NCI-H524 treated with DMSO at 0.1 percent for 48 hours (cell line): ENCODE results near the gene THUMPD3.
A peak's percentile ranks its signal among the peaks of the same experiment; 100 is the strongest.

Experiments used
- DNase-seq: peaks from one replicate; lab custom pipeline; 2025; lab: John Stamatoyannopoulos, UW

THUMPD3 gene

GRCh38 chr3:9397332-9397905 is 34.6 kb downstream of the THUMPD3 start, which contains the start of gene SETD5:
Gene SETD5 (plus strand): TSS chr3:9397615. CDS start chr3:9428939, 31,324 bp downstream.
- DNase-seq, result peak; percentile 65

- DNase-seq, result no peak
Measured at GRCh38 chr3:9397906-9398699, 35.2 kb downstream of the THUMPD3 start.

GRCh38 chr3:9398700-9399336 is 36.0 kb downstream of the THUMPD3 start:
- DNase-seq, result no peak

DNA sequence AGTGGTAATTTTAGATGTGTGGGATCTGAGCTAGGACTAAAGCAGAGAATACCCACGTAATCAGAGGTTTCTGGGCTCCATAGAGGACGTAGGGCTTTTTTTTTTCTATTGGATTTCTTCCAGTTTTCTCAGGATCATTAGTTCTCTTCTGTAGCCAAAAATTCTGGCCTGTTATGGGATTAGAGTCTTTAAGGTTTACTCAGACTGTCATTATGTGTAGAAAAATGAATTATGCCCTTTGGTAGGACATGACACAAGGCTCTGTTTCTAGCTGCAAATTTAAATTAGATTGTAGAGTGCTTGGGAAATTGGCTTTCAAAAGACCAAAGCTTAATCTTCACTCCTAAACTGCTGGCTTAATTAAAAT is 36.5 kb downstream of the THUMPD3 start:
- no peak for DNase-seq

DNA sequence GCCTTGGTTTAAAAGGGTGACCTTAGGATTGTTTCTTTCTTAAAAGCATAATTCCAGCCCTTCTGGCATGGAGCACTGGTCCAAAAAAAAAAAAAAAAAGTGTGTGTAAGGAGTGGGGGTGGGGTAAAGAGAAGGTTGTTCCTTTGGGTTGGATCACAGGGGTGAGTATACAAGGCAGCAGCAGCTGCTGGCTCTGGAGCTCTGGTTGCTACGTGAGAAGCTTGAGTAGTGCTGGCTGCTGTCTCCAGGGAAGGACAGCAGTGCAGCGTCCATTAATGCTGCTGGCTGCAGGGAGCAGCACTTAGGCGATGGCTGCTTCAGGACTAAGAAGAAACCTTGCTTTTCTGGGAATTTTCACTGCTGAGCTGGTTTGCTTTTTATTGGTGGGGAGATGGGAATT is 36.9 kb downstream of the THUMPD3 start:
- peak; percentile 77 for DNase-seq

- DNase-seq, result no peak
Measured at GRCh38 chr3:9400616-9401015, 37.8 kb downstream of the THUMPD3 start.

DNA sequence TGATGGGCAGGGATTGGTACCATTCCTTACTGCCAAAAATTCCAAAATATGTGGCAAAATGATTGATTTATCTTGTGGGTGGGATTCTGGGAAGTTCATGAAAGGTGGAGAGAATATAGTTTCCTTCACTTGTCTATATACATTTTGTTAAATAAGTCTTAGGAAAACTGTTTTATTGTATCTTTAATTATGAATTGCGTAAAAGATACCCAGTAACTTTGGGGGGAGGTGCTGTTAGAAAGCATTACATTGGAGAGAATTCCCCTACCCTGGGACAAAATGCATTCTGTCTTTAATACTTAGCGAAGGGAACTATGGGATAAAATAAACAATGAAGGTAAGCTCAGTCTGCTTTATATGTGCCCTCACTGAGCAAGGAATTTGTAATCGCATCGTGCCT is 39.1 kb downstream of the THUMPD3 start:
- no peak for DNase-seq

GRCh38 chr3:9402410-9403228 is 39.8 kb downstream of the THUMPD3 start:
- peak; percentile 95 for DNase-seq

- DNase-seq, result no peak
Measured at GRCh38 chr3:9403463-9403862, 40.6 kb downstream of the THUMPD3 start.

GRCh38 chr3:9404680-9405079 is 41.8 kb downstream of the THUMPD3 start:
- DNase-seq, result peak; percentile 62

DNA sequence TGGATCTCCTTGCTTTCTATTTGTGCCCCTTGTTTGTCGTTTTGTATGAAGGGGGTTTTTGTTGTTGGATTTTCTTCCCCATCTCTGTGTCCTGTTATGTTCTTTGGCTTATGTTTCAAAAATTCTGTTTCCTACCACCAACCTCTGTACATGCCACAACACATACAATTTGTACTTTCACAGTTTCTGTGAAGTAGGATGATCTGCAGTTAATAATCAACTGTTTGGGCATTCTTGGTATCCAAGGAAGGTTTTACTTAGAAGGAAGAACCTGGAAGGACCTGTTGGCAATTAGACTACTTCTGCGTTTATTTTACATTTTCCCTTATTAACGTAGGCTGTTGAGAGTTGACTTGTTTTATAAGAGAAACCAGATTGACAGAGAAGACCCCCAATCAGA is 42.9 kb downstream of the THUMPD3 start:
- DNase-seq, result no peak

DNA sequence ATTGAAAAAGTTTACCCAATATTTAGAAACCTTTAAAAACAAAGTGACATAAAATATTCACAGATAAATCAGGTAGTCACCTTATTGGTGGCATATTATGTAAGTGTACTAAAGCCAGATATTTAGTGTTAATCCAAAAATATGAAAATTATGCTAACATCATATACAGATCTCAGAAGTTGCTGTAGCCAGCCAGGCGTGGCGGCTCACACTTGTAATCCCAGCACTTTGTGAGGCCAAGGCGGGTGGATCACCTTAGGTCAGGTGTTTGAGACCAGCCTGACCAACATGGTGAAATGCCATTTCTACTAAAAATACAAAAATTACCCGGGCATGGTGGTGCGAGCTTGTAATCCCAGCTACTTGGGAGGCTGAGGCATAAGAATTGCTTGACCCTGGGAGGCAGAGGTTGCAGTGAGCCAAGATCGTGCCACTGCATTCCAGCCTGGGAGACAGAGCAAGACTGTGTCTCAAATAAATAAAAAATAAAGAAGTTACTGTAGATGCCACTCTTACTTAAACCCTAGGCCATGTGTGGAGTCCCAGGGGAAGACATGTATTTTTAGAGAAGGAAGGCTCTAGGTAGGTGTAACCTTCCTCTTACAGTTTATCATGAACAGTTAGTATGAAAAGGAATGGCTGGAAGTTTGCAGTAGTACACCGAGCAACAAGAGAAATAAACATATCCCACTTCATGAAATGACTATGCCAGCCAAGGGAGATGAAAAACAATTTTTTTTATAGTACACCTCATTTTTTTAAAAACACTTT is 44.2 kb downstream of the THUMPD3 start:
- DNase-seq, result no peak

DNA sequence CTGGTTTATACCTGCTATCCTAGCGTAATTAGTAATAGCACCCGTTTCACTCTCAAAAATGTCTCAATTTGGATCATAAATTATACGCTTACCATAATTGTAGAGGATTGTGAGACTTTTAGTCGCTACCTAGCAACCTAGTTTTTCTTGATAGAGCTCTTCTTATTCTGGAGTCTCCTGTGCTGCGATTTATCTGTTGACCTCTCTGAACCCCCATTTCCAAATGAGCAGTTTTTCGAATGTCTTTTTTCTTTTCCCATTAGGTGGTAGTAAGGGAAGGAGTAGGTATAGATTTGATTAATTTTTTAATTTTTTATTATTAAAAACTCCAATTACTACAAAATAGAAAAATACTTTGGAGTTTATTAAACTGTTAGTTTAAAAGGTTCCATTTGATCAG is 45.2 kb downstream of the THUMPD3 start:
- DNase-seq, result no peak

DNA sequence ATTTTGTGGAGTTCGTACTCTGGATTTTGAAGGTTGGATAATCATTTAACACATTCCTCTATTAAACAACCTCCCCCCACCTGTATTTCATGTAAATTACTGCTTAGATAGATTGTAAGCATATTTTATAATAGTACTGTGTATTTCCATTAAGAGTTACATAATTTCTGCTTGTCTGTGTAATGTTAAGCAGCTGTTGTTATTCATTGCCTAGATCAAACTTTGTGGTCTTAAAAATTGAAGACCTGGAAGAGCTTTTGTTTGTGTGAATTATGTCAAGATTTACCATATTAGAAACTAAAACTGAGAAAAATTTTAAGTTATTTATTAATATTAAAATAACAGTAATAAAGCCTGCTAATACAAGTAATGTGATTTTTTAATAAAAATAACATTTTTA is 45.7 kb downstream of the THUMPD3 start:
- no peak for DNase-seq

DNA sequence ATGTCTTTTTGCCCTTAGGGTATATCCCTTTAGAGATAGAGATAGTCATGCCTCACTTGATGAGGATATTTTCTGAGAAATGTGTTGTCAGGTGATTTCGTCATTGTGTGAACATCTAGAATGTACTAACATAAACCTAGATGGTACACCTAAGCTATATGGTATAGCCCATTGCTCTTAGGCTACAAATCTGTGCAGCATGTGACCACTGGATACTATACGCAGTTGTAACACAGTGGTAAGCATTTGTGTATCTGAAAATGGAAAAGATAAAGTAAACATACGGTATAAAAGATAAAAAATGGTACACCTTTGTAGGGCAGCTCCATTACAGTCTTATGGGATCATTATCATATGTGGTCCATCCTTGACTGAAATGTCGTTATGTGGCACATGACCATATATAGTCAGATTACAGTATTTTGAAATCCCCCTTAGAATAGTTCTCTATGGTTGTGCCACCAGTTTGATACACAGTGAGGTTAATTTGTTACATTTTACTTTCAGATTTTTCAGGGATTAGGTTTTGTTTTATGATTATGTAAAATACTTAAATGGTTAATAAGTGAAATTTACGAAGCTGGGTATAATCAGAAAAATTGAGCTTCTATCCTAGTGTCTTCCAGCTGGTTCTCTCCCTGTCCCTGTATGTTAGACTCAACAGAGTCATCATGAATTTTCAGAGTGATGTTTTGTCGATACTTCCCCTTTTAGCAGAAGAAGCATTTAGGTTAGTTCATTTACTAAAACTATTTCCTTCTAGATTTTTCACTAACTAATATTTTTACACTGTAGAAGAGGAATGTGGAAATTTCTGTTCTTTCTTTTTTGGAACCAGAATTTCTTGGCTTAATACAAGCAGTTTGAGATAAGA is 47.4 kb downstream of the THUMPD3 start:
- no peak for DNase-seq

DNA sequence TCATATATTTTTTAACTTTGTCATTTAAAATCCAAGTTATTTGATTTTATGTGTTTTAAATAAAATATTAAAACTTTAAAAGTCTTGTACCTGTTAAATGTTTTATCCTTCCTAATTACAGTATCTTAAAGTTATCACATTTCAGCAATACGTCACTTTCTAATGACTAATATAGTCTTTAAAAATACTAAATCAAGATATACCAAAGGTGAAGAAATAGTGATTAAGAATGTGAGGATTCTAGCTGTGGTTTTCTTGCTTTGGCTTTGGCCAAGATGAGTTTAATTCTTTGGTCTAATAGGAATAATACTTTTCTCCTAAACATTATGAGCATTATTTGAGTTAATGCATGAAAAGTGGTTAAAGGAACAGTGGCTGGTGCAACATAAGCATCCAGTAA is 48.4 kb downstream of the THUMPD3 start:
- no peak for DNase-seq

- DNase-seq, result no peak
Measured at GRCh38 chr3:9412293-9412692, 49.4 kb downstream of the THUMPD3 start.

GRCh38 chr3:9414826-9415225 is 52.0 kb downstream of the THUMPD3 start:
- no peak for DNase-seq

DNA sequence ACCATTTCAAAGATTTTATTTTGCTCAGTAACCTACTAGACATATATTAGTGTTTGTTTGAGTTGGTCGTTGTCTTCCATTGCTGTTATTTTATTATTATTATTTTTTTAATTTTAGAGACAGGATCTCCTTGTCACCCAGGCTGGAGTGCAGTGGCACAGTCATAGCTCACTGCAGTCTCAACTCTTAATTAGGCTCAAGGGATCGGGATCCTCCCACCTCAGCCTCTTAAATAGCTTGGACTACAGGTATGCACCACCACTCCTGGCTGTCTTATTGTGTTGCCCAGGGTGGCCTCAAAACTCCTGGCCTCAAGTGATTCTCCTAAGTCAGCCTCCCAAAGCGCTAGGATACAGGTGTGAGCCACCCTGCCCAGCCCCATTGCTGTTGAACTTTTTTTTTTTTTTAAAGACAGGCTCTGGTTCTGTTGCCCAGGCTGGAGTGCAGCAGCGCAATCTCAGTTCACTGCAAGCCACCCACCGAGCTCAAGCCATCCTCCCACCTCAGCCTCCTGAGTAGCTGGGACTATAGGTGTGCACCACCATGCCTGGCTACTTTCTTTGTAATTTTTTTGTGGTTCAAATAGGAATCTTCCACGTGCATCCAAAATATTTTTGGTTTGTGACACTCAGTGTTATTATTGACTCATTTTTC is 52.8 kb downstream of the THUMPD3 start:
- DNase-seq, result no peak

DNA sequence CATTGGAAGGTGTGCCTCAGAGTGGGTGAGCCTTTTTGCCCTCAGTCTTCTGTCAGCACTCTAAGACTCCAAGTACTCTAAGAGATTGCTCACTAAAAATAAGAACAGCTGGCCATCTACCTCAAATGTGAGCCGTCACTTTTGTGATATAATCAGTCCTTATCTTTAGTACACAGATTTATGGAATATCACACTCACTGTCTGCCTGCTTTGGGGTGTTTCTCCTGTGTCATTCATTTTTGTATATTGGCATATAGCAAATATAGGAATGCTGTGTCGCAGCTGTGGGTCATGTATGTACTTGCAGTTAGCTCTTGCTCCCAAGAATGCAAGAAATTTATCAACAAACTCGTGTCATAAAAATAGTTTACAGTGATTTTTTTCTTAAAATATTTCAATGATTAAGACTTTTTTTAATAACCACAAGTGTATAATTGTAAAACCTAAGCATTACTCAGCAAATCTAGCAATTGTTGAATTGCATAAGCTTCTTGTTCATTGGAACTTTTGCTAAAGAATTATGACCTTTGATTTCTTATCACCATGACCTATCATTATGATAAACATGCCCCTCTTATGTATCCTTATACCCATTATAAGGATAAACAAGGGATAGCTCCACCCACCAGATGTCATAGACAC is 53.4 kb downstream of the THUMPD3 start:
- DNase-seq, result no peak
